Non-pigmented ciliary epithelial cell (primary cell): Measurements from ENCODE around the gene TRAM2.

ENCODE experiments used
- DNase-seq: peaks from one replicate; pipeline ENCODE4 v3.0.0-alpha.2; 2010; ENCODE audit warnings: low read depth

The TRAM2 gene

GRCh38 chr6:52510213-52510562 is 66.7 kb downstream of the TRAM2 start:
- DNase-seq: no peak

GRCh38 chr6:52509281-52510212 is 67.3 kb downstream of the TRAM2 start:
- DNase-seq: no peak

- DNase-seq: no peak
These were observed 68.6 kb downstream of the TRAM2 start for GRCh38 chr6:52508261-52508739.

- DNase-seq: no peak
These were observed 69.2 kb downstream of the TRAM2 start for GRCh38 chr6:52507557-52508260.

- DNase-seq: no peak
These were observed 70.4 kb downstream of the TRAM2 start for GRCh38 chr6:52506476-52506875.

GRCh38 chr6:52505726-52506409 is 71.0 kb downstream of the TRAM2 start:
- DNase-seq: no peak

GRCh38 chr6:52504782-52505136 is 72.1 kb downstream of the TRAM2 start:
- DNase-seq: no peak

- no peak for DNase-seq
These were observed 72.7 kb downstream of the TRAM2 start for GRCh38 chr6:52503851-52504781.

GRCh38 chr6:52503323-52503747 is 73.5 kb downstream of the TRAM2 start:
- DNase-seq: no peak

- DNase-seq: no peak
These were observed 74.4 kb downstream of the TRAM2 start for GRCh38 chr6:52502306-52503029.

- no peak for DNase-seq
These were observed 76.4 kb downstream of the TRAM2 start for GRCh38 chr6:52500238-52501129.

- DNase-seq: no peak
These were observed 77.1 kb downstream of the TRAM2 start for GRCh38 chr6:52499681-52500236.

- no peak for DNase-seq
These were observed 77.8 kb downstream of the TRAM2 start for GRCh38 chr6:52499026-52499425.

GRCh38 chr6:52498538-52499017 is 78.3 kb downstream of the TRAM2 start:
- no peak for DNase-seq

GRCh38 chr6:52497652-52498408 is 79.0 kb downstream of the TRAM2 start:
- no peak for DNase-seq

GRCh38 chr6:52496631-52497030 is 80.2 kb downstream of the TRAM2 start:
- DNase-seq: no peak

GRCh38 chr6:52495922-52496321 is 80.9 kb downstream of the TRAM2 start:
- no peak for DNase-seq

GRCh38 chr6:52494298-52495072 is 82.4 kb downstream of the TRAM2 start:
- no peak for DNase-seq
